Activated naive CD4-positive, alpha-beta T cell treated with anti-CD3 and anti-CD28 coated beads, Interleukin-2, amount 10 ng/mL, durations not matched to agents 7 days and 5 days (primary cell): ENCODE results near the gene SYNE3.

ENCODE experiments used
- CTCF ChIA-PET: fragments of 350-600 bp; sonication (Branson Sonifier 250); formaldehyde crosslinking; loops from one replicate; lab custom pipeline; 2021; ENCODE audit warnings: antibody characterized with exemption; lab: Charles Lee
- DNase-seq: peaks from one replicate; pipeline ENCODE4 v3.0.0-alpha.2; 2020
- H3K27ac Mint-ChIP-seq: one replicate; pipeline ENCODE4 v1.8.0; 2021; ENCODE audit warnings: mild to moderate bottlenecking, moderate library complexity, mixed read lengths
- H3K27me3 Mint-ChIP-seq: one replicate; pipeline ENCODE4 v1.8.0; 2021; ENCODE audit warnings: mild to moderate bottlenecking, mixed read lengths
- H3K36me3 Mint-ChIP-seq: one replicate; pipeline ENCODE4 v1.8.0; 2021; ENCODE audit warnings: mixed read lengths
- H3K4me1 Mint-ChIP-seq: one replicate; pipeline ENCODE4 v1.8.0; 2021; ENCODE audit warnings: mixed read lengths
- H3K4me3 Mint-ChIP-seq: one replicate; pipeline ENCODE4 v1.8.0; 2021; ENCODE audit warnings: mild to moderate bottlenecking, moderate library complexity, mixed read lengths
- H3K9me3 Mint-ChIP-seq: one replicate; pipeline ENCODE4 v1.8.0; 2021; ENCODE audit warnings: mixed read lengths

The SYNE3 gene

DNA sequence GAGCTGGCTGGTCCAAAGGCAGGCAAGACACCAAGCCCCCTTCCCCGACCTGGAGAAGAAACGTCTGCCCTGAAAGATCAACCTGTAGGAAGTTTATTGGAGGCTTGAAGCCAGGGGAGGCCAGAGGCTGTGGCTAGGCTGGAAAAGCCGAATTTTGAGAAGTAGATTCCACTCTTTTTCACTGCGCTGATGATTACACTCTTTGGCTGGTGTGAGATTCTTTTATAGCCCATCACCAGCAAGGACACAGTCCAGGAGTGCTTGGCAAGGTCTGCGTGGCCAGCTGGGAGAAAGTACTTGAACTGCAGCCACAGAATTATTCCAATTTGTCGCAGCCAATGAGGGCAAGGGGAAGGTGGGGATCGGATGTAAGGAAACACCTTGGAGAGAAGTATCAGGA is 45.0 kb downstream of the SYNE3 start:
- H3K9me3 Mint-ChIP-seq: no peaks in the 10 kb centered on the region
- H3K27me3 Mint-ChIP-seq: no peaks in the 10 kb centered on the region
- CTCF ChIA-PET: no interaction called here
- H3K4me3 Mint-ChIP-seq: no peak overlapping the region
- peaks cover 69% of the 10 kb centered on the region for H3K36me3 Mint-ChIP-seq
- no peak overlapping the region for H3K27ac Mint-ChIP-seq
- peaks cover 22% of the 10 kb centered on the region for H3K4me1 Mint-ChIP-seq
- no peak for DNase-seq

DNA sequence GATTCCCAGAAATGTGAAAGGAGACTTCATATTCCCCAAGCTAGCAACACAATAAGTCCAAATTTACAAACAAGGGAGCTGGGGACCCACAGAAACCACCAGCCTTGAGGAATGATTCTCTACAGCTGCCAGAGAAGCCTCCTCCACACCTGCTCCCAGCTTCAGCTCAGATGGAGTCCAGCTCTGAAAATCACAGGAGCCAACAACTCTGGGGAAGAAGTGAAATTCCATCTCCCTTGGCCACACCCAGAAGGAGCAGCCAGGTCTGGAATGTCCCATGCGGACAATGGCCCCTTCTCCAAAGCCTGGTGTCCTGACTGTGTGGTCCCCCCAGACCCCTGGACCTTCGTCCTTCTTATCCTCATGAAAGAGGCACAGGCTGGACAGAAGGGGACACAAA is 45.4 kb downstream of the SYNE3 start:
- Mint-ChIP-seq H3K9me3 (no peaks in the 10 kb centered on the region), H3K27ac (no peak overlapping the region), H3K4me3 (no peak overlapping the region), H3K4me1 (peaks cover 21% of the 10 kb centered on the region), H3K27me3 (no peaks in the 10 kb centered on the region), H3K36me3 (peaks cover 69% of the 10 kb centered on the region)
- CTCF ChIA-PET: no interaction called here
- no peak for DNase-seq

DNA sequence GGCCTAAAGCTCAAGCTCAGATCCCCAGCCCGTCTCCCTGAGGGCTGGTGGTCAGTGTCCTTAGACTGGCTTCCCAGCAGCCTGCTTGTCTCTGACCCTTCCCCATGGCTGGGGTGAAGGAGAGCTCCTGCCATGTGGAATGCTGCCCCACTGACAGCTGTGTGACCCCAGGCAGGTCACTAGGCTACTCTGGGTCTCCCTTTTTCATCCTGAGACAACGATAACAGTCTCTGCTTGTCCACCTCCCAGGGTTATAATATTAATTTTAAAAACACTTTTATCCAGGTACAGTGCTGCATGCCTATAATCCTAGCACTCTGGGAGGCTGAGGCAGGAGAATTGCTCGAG is 47.3 kb downstream of the SYNE3 start:
- CTCF ChIA-PET: no interaction called here
- Mint-ChIP-seq H3K4me1 (peaks cover 39% of the 10 kb centered on the region), H3K9me3 (no peaks in the 10 kb centered on the region), H3K4me3 (no peak overlapping the region), H3K36me3 (peaks cover 78% of the 10 kb centered on the region), H3K27ac (no peak overlapping the region), H3K27me3 (no peaks in the 10 kb centered on the region)
- DNase-seq: no peak

GRCh38 chr14:95468448-95469133 is 47.9 kb downstream of the SYNE3 start:
- Mint-ChIP-seq H3K4me1 (peaks cover 44% of the 10 kb centered on the region), H3K27ac (no peak overlapping the region), H3K9me3 (no peaks in the 10 kb centered on the region), H3K27me3 (no peaks in the 10 kb centered on the region), H3K36me3 (peaks cover 78% of the 10 kb centered on the region), H3K4me3 (no peak overlapping the region)
- DNase-seq: no peak
- CTCF ChIA-PET: interaction anchor here (0.6 to 1.2 kb wide), 2 partner anchors 9 to 88 kb away, joined by 3 read pairs; no protein-coding TSS in a partner anchor

DNA sequence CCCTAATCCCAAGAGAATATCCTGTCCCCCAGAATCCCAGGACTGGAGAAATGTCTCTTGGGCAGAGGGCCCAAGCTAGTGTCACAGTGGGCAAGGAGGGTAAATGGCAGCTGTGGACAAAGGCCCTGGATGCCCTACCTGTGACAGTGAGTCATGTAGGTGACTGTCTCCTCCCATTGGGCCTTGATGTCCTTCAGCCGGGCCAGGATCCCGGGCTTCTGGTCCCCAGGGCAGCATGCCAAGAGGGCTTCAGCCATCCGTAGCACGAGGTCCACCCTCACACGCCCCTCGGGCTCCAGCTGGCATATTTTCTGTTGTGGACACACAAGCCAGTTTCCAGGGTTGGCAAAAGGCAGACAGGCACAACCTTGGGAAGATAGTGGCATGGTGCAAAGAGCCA is 48.8 kb downstream of the SYNE3 start:
- CTCF ChIA-PET: interaction anchor here (1.2 kb wide), 1 partner anchor 8 kb away, joined by 3 read pairs; no protein-coding TSS in a partner anchor

DNA sequence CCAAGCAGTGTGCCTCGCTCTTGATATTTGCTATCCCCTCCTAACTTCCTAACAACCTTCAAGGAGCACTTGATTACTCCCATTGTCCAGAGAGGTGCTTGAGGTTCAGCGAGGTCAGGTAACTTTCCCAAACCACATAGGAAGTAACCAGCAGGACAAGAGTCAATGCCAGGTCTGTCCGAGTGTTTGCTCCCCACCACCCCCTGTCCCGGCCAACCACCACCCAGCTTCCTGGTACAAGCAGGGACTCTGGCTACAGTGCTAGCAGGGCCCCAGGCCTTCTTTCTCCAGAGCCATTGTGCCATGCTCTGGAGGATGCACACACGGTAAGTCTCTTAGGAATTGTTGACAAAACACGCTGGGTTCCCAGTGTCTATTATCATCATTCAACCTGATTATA is 49.2 kb downstream of the SYNE3 start:
- Mint-ChIP-seq H3K27me3 (no peaks in the 10 kb centered on the region), H3K9me3 (no peaks in the 10 kb centered on the region), H3K36me3 (peaks cover 74% of the 10 kb centered on the region), H3K4me3 (no peak overlapping the region), H3K27ac (peak overlapping the region; percentile 58), H3K4me1 (peaks cover 52% of the 10 kb centered on the region)
- DNase-seq: no peak
- CTCF ChIA-PET: no interaction called here

More for the DNA sequence above, 48.8 kb downstream of the SYNE3 start:
- H3K4me1 Mint-ChIP-seq: peaks cover 48% of the 10 kb centered on the region
- no peaks in the 10 kb centered on the region for H3K27me3 Mint-ChIP-seq
- no peak for DNase-seq
- no peak overlapping the region for H3K27ac Mint-ChIP-seq
- peaks cover 74% of the 10 kb centered on the region for H3K36me3 Mint-ChIP-seq
- no peak overlapping the region for H3K4me3 Mint-ChIP-seq
- H3K9me3 Mint-ChIP-seq: no peaks in the 10 kb centered on the region
